PC-9 (cell line): Measurements from ENCODE around the gene ZMYM2. TPM values are rescaled to one million over a fixed set of nuclear protein-coding genes. Genes with fewer than 3 reads are reported as not detected.

Source experiments
- BruUV-seq: library from RNA; stranded (reverse); fragments of 400-500 nt; replicated peaks from 2 replicates; lab custom pipeline; 2021; lab: Mats Ljungman, UMichigan
- CTCF ChIA-PET: fragments of 300-600 bp; sonication (Branson Sonifier 250); formaldehyde crosslinking; loops from one replicate; lab custom pipeline; 2022; ENCODE audit warnings: antibody characterized with exemption; lab: Charles Lee
- POLR2A ChIA-PET: fragments of 300-600 bp; sonication (Branson Sonifier 250); formaldehyde crosslinking; loops from one replicate; lab custom pipeline; 2022; ENCODE audit warnings: antibody characterized with exemption; ENCODE audit not compliant: unreplicated experiment; lab: Charles Lee
- DNase-seq, 2 experiments: peaks; one replicate each; pipeline versions ENCODE4 v3.0.0 to v3.0.0-alpha.2; 2015 to 2022; ENCODE audit warnings: mixed read lengths in 1 of 2
- H2AFZ ChIP-seq: fragments of 200-600 bp; sonication (generic); 2 replicates; pipeline ENCODE4 v1.8.1; 2017; ENCODE audit warnings: antibody characterized with exemption
- H3F3A ChIP-seq: fragments of 200-600 bp; sonication (generic); 2 replicates; pipeline ENCODE4 v1.8.1; 2017; ENCODE audit warnings: antibody characterized with exemption, mild to moderate bottlenecking, low read depth; ENCODE audit not compliant: insufficient read depth
- H3K27ac ChIP-seq: fragments of 200-600 bp; sonication (generic); 2 replicates; pipeline ENCODE4 v1.6.1; 2016; ENCODE audit warnings: mixed run types
- H3K27me3 ChIP-seq: fragments of 200-600 bp; sonication (generic); 2 replicates; pipeline ENCODE4 v1.6.1; 2016; ENCODE audit warnings: low read depth, mixed run types; ENCODE audit not compliant: insufficient read depth
- H3K36me3 ChIP-seq: fragments of 200-600 bp; sonication (generic); 2 replicates; pipeline ENCODE4 v1.6.1; 2016; ENCODE audit warnings: low read depth, mixed run types
- H3K4me1 ChIP-seq: fragments of 200-600 bp; sonication (generic); replicated peaks from 2 replicates; pipeline ENCODE4 v1.6.1; 2016; ENCODE audit warnings: mixed run types; ENCODE audit not compliant: insufficient read depth
- H3K4me2 ChIP-seq: fragments of 200-600 bp; sonication (generic); 2 replicates; pipeline ENCODE4 v1.6.1; 2017; ENCODE audit warnings: mixed run types
- H3K4me3 ChIP-seq: fragments of 200-600 bp; sonication (generic); 2 replicates; pipeline ENCODE4 v1.6.1; 2016; ENCODE audit warnings: mixed run types
- H3K79me2 ChIP-seq: fragments of 200-600 bp; sonication (generic); 2 replicates; pipeline ENCODE4 v1.6.1; 2017; ENCODE audit warnings: low read depth, mixed run types
- H3K9me2 ChIP-seq: fragments of 200-600 bp; sonication (generic); 2 replicates; pipeline ENCODE4 v1.8.1; 2017; ENCODE audit warnings: mild to moderate bottlenecking; ENCODE audit not compliant: insufficient read depth
- H3K9me3 ChIP-seq: fragments of 200-600 bp; sonication (generic); 2 replicates; pipeline ENCODE4 v1.8.1; 2016; ENCODE audit warnings: low read depth; ENCODE audit not compliant: insufficient read depth
- H4K20me1 ChIP-seq: fragments of 200-600 bp; sonication (generic); 2 replicates; pipeline ENCODE4 v1.8.1; 2017; ENCODE audit not compliant: insufficient read depth
- EZH2 ChIP-seq: fragments of 200-600 bp; sonication (generic); IDR thresholded peaks from 2 replicates; pipeline ENCODE4 v1.8.0; 2017; ENCODE audit warnings: antibody characterized with exemption, low read depth
- intact Hi-C: fragments of 100-400 bp; cut with micrococcal nuclease; formaldehyde crosslinking; loops from one replicate; pipeline ENCODE4 v1.10.0; 2022; ENCODE audit not compliant: unreplicated experiment
- total RNA-seq: library from RNA; stranded (reverse); gene quantifications from 2 replicates; pipeline ENCODE4 v1.2.3, GENCODE V29; 2021
- TF ChIP-seq, protein P1 (sequence below): fragments of 200-600 bp; sonication (generic); conservative IDR thresholded peaks from 2 replicates; pipeline ENCODE4 v1.6.1; 2017; ENCODE audit warnings: mixed run types, antibody characterized with exemption, mild to moderate bottlenecking, moderate library complexity

Gene ZMYM2
- total RNA-seq, 1 experiment from 2014 or later: 55.1 TPM

DNA sequence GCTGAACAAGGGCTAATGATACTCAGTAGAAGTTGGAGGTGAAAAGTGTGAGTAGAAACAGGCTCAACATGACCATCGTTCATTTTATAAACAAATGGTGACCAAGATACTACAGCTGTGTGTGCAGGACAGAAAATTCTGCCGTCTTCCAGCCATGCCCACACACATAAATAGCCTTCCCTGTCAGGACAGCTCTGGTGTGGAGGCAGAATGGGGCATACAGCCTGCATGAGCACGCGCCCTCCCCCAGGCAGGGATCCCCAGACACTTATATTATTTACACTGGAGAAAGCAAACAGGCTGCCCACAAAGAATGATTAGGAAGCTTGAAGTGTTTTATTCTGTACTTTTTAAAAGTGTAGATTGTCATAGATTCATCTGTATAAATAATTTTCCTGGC lies 182.0 kb downstream of the ZMYM2 start:
- Histone ChIP-seq H3K4me3 (no peak overlapping the region), H3K4me1 (no peaks in the 10 kb centered on the region), H3K79me2 (no peaks in the 10 kb centered on the region), H3F3A (no peaks in the 10 kb centered on the region), H3K27me3 (no peaks in the 10 kb centered on the region), H3K4me2 (no peak overlapping the region), H3K36me3 (no peaks in the 10 kb centered on the region), H4K20me1 (no peaks in the 10 kb centered on the region), H2AFZ (no peak overlapping the region), H3K9me3 (no peaks in the 10 kb centered on the region), H3K27ac (no peak overlapping the region), H3K9me2 (no peaks in the 10 kb centered on the region)
- no TSS peak for BruUV-seq
- TF ChIP-seq, protein P1, sequence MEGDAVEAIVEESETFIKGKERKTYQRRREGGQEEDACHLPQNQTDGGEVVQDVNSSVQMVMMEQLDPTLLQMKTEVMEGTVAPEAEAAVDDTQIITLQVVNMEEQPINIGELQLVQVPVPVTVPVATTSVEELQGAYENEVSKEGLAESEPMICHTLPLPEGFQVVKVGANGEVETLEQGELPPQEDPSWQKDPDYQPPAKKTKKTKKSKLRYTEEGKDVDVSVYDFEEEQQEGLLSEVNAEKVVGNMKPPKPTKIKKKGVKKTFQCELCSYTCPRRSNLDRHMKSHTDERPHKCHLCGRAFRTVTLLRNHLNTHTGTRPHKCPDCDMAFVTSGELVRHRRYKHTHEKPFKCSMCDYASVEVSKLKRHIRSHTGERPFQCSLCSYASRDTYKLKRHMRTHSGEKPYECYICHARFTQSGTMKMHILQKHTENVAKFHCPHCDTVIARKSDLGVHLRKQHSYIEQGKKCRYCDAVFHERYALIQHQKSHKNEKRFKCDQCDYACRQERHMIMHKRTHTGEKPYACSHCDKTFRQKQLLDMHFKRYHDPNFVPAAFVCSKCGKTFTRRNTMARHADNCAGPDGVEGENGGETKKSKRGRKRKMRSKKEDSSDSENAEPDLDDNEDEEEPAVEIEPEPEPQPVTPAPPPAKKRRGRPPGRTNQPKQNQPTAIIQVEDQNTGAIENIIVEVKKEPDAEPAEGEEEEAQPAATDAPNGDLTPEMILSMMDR: no peak
- TF ChIP-seq EZH2: no peak
- POLR2A ChIA-PET: no interaction called here
- no peak for DNase-seq
- CTCF ChIA-PET: no interaction called here
- intact Hi-C loops: no loop called here

Other genes starting within 250 kb of the ZMYM2 start
- gene PSPC1, start 175.8 kb upstream of the ZMYM2 start, total RNA-seq: 27.1 and 34.9 TPM in 2 replicates
- 10.0 and 10.3 TPM in 2 replicates for gene ZMYM5, start 95.1 kb upstream of the ZMYM2 start, total RNA-seq
- 0.15 TPM in 1 of 2 replicates, not detected in the other for gene GJA3, start 202.3 kb downstream of the ZMYM2 start, total RNA-seq
- 4.2 and 5.5 TPM in 2 replicates for gene GJB2, start 234.2 kb downstream of the ZMYM2 start, total RNA-seq